Uterus (tissue), 2 donors: Measurements from ENCODE around the gene INPP5F.

Experiments used
- POLR2A ChIP-seq, 2 donors: fragments of 450-650 bp; IDR thresholded peaks; one replicate each; pipeline ENCODE4 v1.6.1; 2016; ENCODE audit warnings: antibody characterized with exemption in 2 of 2, mild to moderate bottlenecking in 1 of 2, moderate library complexity in 1 of 2
- TF ChIP-seq, protein P1 (sequence below), 4 experiments: fragments of 200-600 bp in 2 of 4; fragments of 450-650 bp in 2 of 4; sonication (generic) in 2 of 4; IDR thresholded peaks; one replicate each; pipeline ENCODE4 v1.5.1; 2016 to 2019; ENCODE audit warnings: antibody characterized with exemption in 4 of 4, mild to moderate bottlenecking in 2 of 4, moderate library complexity in 1 of 4

DNA sequence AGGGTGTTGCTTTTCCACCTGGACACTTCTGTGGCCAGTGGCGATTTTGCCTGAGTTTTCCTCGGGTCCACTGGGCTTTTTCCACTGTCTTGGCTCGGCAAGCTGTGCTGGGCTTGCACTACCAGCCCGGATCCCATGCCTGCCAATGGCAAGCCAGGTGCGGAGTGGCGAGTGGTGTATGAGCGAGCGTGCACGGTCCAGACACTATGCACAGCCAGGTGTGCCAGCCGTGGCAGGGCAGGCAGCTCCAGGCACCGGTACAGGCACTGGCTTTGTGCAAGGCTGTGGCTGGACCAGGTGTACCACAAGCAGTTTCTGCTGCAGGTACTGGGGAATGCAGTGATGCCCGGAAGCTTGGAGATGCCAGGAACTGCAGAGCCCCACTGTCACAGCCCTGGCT lies 22.1 kb downstream of the INPP5F start:
- TF ChIP-seq, protein P1, sequence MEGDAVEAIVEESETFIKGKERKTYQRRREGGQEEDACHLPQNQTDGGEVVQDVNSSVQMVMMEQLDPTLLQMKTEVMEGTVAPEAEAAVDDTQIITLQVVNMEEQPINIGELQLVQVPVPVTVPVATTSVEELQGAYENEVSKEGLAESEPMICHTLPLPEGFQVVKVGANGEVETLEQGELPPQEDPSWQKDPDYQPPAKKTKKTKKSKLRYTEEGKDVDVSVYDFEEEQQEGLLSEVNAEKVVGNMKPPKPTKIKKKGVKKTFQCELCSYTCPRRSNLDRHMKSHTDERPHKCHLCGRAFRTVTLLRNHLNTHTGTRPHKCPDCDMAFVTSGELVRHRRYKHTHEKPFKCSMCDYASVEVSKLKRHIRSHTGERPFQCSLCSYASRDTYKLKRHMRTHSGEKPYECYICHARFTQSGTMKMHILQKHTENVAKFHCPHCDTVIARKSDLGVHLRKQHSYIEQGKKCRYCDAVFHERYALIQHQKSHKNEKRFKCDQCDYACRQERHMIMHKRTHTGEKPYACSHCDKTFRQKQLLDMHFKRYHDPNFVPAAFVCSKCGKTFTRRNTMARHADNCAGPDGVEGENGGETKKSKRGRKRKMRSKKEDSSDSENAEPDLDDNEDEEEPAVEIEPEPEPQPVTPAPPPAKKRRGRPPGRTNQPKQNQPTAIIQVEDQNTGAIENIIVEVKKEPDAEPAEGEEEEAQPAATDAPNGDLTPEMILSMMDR (IDR thresholded peaks at IDR 0.05): no peak
- no peak for TF ChIP-seq POLR2A (IDR thresholded peaks at IDR 0.05)
